ENCODE measurements around the gene ANGPTL7.

DNA sequence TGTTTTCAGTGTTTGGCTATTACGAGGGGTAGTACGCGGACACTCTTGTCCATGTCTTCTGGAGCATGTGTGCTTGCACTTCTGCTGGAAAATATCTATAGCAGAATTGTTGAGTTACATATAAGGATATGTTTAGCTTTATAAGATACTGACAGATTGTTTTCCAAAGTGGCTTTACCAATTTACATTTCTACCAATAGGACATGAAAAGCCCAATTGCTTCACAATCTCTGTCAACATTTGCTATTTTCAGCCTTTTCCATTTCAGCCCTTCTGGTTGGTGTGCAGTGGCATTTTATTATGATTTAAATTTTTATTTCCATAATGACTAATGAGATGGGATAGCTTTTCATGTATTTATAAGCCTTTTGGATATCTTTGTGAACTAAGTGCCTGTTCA lies 6.3 kb upstream of the ANGPTL7 start:
- no peak for TF ChIP-seq CTCF (IDR thresholded peaks at IDR 0.05 in 8 of 11, conservative IDR thresholded peaks at IDR 0.05 in 3 of 11)
- TF ChIP-seq POLR2AphosphoS5 (IDR thresholded peaks at IDR 0.05) = no peak
